ENCODE results near the gene HSPA2.

Gene HSPA2

GRCh38 chr14:64573109-64573508 is 32.6 kb downstream of the HSPA2 start:
- no peak overlapping the region for H3K4me3 ChIP-seq (ENCODE audit: control insufficient read depth, low read depth, low read length)
- DNase-seq (ENCODE audit: low read depth): no peak
- no peak for TF ChIP-seq CTCF (IDR thresholded peaks at IDR 0.05; ENCODE audit: control insufficient read depth, insufficient read depth, low read depth, low read length, missing control alignments)

GRCh38 chr14:64574371-64575107 is 34.0 kb downstream of the HSPA2 start:
- DNase-seq (ENCODE audit: low read depth): no peak
- TF ChIP-seq CTCF (IDR thresholded peaks at IDR 0.05; ENCODE audit: control insufficient read depth, insufficient read depth, low read depth, low read length, missing control alignments): no peak
- no peak overlapping the region for H3K4me3 ChIP-seq (ENCODE audit: control insufficient read depth, low read depth, low read length)

- TF ChIP-seq CTCF (IDR thresholded peaks at IDR 0.05; ENCODE audit: control insufficient read depth, insufficient read depth, low read depth, low read length, missing control alignments): no peak
- no peak overlapping the region for H3K4me3 ChIP-seq (ENCODE audit: control insufficient read depth, low read depth, low read length)
These were observed 36.7 kb downstream of the HSPA2 start for GRCh38 chr14:64577211-64577610.

GRCh38 chr14:64580467-64580866 is 39.9 kb downstream of the HSPA2 start:
- no peak overlapping the region for H3K4me3 ChIP-seq (ENCODE audit: control insufficient read depth, low read depth, low read length)
- DNase-seq (ENCODE audit: low read depth): no peak
- TF ChIP-seq CTCF (IDR thresholded peaks at IDR 0.05; ENCODE audit: control insufficient read depth, insufficient read depth, low read depth, low read length, missing control alignments): no peak

More at GRCh38 chr14:64577211-64577610, 36.7 kb downstream of the HSPA2 start:
- DNase-seq (ENCODE audit: low read depth): no peak

GRCh38 chr14:64581363-64581762 is 40.8 kb downstream of the HSPA2 start:
- TF ChIP-seq CTCF (IDR thresholded peaks at IDR 0.05; ENCODE audit: control insufficient read depth, insufficient read depth, low read depth, low read length, missing control alignments): no peak
- no peak overlapping the region for H3K4me3 ChIP-seq (ENCODE audit: control insufficient read depth, low read depth, low read length)
- no peak for DNase-seq (ENCODE audit: low read depth)

GRCh38 chr14:64581817-64582216 is 41.3 kb downstream of the HSPA2 start:
- DNase-seq (ENCODE audit: low read depth): no peak
- no peak for TF ChIP-seq CTCF (IDR thresholded peaks at IDR 0.05; ENCODE audit: control insufficient read depth, insufficient read depth, low read depth, low read length, missing control alignments)
- no peak overlapping the region for H3K4me3 ChIP-seq (ENCODE audit: control insufficient read depth, low read depth, low read length)

All from AG09309 (cell line).